WTC11 (cell line): ENCODE results near the gene TCEANC2. TPM values are rescaled to one million over a fixed set of nuclear protein-coding genes. Genes with fewer than 3 reads are reported as not detected.

Source experiments
- ATAC-seq: fragments of 200-7000 bp; cut with Tn5 transposase; 2 replicates; pipeline ENCODE4 v1.10.0; 2021; ENCODE audit warnings: mild to moderate bottlenecking, moderate library complexity
- CTCF ChIA-PET: fragments of 300-600 bp; sonication (Branson Sonifier 250); formaldehyde crosslinking; loops from one replicate; lab custom pipeline; 2021; ENCODE audit warnings: antibody characterized with exemption; lab: Charles Lee
- POLR2A ChIA-PET: fragments of 350-600 bp; sonication (Branson Sonifier 250); formaldehyde crosslinking; loops from one replicate; lab custom pipeline; 2021; ENCODE audit warnings: antibody characterized with exemption; lab: Charles Lee
- DNase-seq: peaks from one replicate; pipeline ENCODE4 v3.0.0; 2021; ENCODE audit warnings: low spot score
- H3K27ac Mint-ChIP-seq: 2 replicates; pipeline ENCODE4 v1.8.0; 2021; ENCODE audit warnings: mixed read lengths
- H3K27me3 Mint-ChIP-seq: 2 replicates; pipeline ENCODE4 v1.8.0; 2021; ENCODE audit warnings: low read depth, mild to moderate bottlenecking, moderate library complexity, mixed read lengths
- H3K36me3 Mint-ChIP-seq: 2 replicates; pipeline ENCODE4 v1.8.0; 2021; ENCODE audit warnings: mixed read lengths
- H3K4me1 Mint-ChIP-seq: 2 replicates; pipeline ENCODE4 v1.8.0; 2022; ENCODE audit warnings: mixed read lengths
- H3K4me3 Mint-ChIP-seq: 2 replicates; pipeline ENCODE4 v1.8.0; 2021; ENCODE audit warnings: mild to moderate bottlenecking, moderate library complexity, mixed read lengths
- H3K9me3 Mint-ChIP-seq: 2 replicates; pipeline ENCODE4 v1.8.0; 2021; ENCODE audit warnings: mixed read lengths
- CBFB ChIP-seq: sonication (generic); formaldehyde crosslinking; IDR thresholded peaks from 2 replicates; pipeline ENCODE4 v1.8.1; 2022; ENCODE audit warnings: mild to moderate bottlenecking, low read depth, missing genetic modification reagents
- ESRRA ChIP-seq: sonication (generic); formaldehyde crosslinking; IDR thresholded peaks from 2 replicates; pipeline ENCODE4 v1.8.1; 2022; ENCODE audit warnings: mild to moderate bottlenecking, missing genetic modification reagents, borderline replicate concordance
- IRF2 ChIP-seq: sonication (generic); formaldehyde crosslinking; IDR thresholded peaks from 2 replicates; pipeline ENCODE4 v1.8.0; 2022; ENCODE audit warnings: low read depth, missing genetic modification reagents, borderline replicate concordance
- KAT7 ChIP-seq: sonication (generic); formaldehyde crosslinking; IDR thresholded peaks from 2 replicates; pipeline ENCODE4 v1.8.1; 2023; ENCODE audit warnings: missing genetic modification reagents, mild to moderate bottlenecking, borderline replicate concordance
- NFE2L1 ChIP-seq: sonication (generic); formaldehyde crosslinking; IDR thresholded peaks from 2 replicates; pipeline ENCODE4 v1.8.1; 2023; ENCODE audit warnings: missing genetic modification reagents
- OVOL2 ChIP-seq: fragments of 250-450 bp; sonication (Bioruptor Pico); IDR thresholded peaks from 2 replicates; pipeline ENCODE4 v1.9.0; 2021; ENCODE audit warnings: mild to moderate bottlenecking, borderline replicate concordance
- TEAD1 ChIP-seq: sonication (generic); formaldehyde crosslinking; IDR thresholded peaks from 2 replicates; pipeline ENCODE4 v1.8.0; 2022; ENCODE audit warnings: mild to moderate bottlenecking, missing genetic modification reagents
- ZNF532 ChIP-seq: fragments of 250-450 bp; sonication (Bioruptor Pico); IDR thresholded peaks from 2 replicates; pipeline ENCODE4 v1.9.0; 2021; ENCODE audit warnings: mild to moderate bottlenecking, borderline replicate concordance
- total RNA-seq: library from RNA; stranded (reverse); gene quantifications from 3 replicates; pipeline ENCODE4 v1.2.3, GENCODE V29; 2021
- TF ChIP-seq, protein P1 (sequence below): sonication (generic); formaldehyde crosslinking; IDR thresholded peaks from 2 replicates; pipeline ENCODE4 v1.8.1; 2023; ENCODE audit warnings: mild to moderate bottlenecking, missing genetic modification reagents, borderline replicate concordance
- TF ChIP-seq, protein P2 (sequence below): sonication (generic); formaldehyde crosslinking; IDR thresholded peaks from 2 replicates; pipeline ENCODE4 v1.8.1; 2023; ENCODE audit warnings: mild to moderate bottlenecking, missing genetic modification reagents, moderate library complexity
- TF ChIP-seq, protein P3 (sequence below): sonication (generic); formaldehyde crosslinking; conservative IDR thresholded peaks from 2 replicates; pipeline ENCODE4 v1.8.1; 2023; ENCODE audit warnings: mild to moderate bottlenecking, low read depth, missing genetic modification reagents, moderate library complexity
- TF ChIP-seq, protein P4 (sequence below): fragments of 250-450 bp; sonication (Bioruptor Pico); IDR thresholded peaks from 2 replicates; pipeline ENCODE4 v1.8.0; 2021; ENCODE audit warnings: mild to moderate bottlenecking
- TF ChIP-seq, protein P5 (sequence below): fragments of 250-450 bp; sonication (Bioruptor Pico); IDR thresholded peaks from 2 replicates; pipeline ENCODE4 v1.9.0; 2021; ENCODE audit warnings: mild to moderate bottlenecking
- TF ChIP-seq, protein P6 (sequence below): sonication (generic); formaldehyde crosslinking; IDR thresholded peaks from 2 replicates; pipeline ENCODE4 v1.8.0; 2022; ENCODE audit warnings: missing genetic modification reagents

TCEANC2 gene
- total RNA-seq, 1 experiment from 2014 or later = 6.3 TPM

DNA sequence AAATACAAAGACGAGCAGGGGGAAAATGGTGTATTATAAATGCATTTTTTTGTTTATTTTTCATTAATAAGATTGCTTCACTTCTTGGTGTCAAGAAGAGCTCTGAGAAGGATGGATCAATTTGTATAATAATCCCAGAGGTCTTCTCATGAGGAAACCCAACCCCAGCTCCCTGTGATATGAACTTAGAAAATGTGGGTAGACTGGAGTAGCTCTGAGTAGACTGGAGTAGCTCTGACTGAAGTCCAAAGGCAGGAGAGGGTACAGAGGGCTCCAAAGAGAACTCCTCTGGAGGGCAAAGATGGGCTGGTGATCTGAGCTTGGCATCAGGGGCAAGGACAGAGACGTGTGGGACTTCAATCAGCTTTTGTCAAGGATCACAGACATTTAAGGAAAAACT is 78.0 kb downstream of the TCEANC2 start (continued):
- no peak for TF ChIP-seq NFE2L1 (CRISPR knock-in tag)
- TF ChIP-seq ZNF532 (CRISPR knock-in tag) = no peak
- TF ChIP-seq, protein P1, sequence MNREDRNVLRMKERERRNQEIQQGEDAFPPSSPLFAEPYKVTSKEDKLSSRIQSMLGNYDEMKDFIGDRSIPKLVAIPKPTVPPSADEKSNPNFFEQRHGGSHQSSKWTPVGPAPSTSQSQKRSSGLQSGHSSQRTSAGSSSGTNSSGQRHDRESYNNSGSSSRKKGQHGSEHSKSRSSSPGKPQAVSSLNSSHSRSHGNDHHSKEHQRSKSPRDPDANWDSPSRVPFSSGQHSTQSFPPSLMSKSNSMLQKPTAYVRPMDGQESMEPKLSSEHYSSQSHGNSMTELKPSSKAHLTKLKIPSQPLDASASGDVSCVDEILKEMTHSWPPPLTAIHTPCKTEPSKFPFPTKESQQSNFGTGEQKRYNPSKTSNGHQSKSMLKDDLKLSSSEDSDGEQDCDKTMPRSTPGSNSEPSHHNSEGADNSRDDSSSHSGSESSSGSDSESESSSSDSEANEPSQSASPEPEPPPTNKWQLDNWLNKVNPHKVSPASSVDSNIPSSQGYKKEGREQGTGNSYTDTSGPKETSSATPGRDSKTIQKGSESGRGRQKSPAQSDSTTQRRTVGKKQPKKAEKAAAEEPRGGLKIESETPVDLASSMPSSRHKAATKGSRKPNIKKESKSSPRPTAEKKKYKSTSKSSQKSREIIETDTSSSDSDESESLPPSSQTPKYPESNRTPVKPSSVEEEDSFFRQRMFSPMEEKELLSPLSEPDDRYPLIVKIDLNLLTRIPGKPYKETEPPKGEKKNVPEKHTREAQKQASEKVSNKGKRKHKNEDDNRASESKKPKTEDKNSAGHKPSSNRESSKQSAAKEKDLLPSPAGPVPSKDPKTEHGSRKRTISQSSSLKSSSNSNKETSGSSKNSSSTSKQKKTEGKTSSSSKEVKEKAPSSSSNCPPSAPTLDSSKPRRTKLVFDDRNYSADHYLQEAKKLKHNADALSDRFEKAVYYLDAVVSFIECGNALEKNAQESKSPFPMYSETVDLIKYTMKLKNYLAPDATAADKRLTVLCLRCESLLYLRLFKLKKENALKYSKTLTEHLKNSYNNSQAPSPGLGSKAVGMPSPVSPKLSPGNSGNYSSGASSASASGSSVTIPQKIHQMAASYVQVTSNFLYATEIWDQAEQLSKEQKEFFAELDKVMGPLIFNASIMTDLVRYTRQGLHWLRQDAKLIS (CRISPR knock-in tag) = no peak
- TF ChIP-seq TEAD1 (CRISPR knock-in tag) = no peak
- no peak for TF ChIP-seq CBFB (CRISPR knock-in tag)
- no peak for TF ChIP-seq KAT7 (CRISPR knock-in tag)
- TF ChIP-seq, protein P2, sequence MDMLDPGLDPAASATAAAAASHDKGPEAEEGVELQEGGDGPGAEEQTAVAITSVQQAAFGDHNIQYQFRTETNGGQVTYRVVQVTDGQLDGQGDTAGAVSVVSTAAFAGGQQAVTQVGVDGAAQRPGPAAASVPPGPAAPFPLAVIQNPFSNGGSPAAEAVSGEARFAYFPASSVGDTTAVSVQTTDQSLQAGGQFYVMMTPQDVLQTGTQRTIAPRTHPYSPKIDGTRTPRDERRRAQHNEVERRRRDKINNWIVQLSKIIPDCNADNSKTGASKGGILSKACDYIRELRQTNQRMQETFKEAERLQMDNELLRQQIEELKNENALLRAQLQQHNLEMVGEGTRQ (CRISPR knock-in tag) = no peak

GRCh38 chr1:54132495-54132894 is 79.1 kb downstream of the TCEANC2 start:
- Mint-ChIP-seq H3K36me3 (no peaks in the 10 kb centered on the region), H3K9me3 (peaks cover 4% of the 10 kb centered on the region; the same call in 1 of the 2 replicates), H3K27me3 (peaks cover 3% of the 10 kb centered on the region; the same call in 1 of the 2 replicates), H3K27ac (no peak overlapping the region), H3K4me3 (no peak overlapping the region), H3K4me1 (peaks cover 35% of the 10 kb centered on the region)
- ATAC-seq = no peak
- DNase-seq = no peak
- POLR2A ChIA-PET = no interaction called here
- CTCF ChIA-PET = interaction anchor here (1.0 to 2.3 kb wide), 3 partner anchors 10 to 357 kb away, joined by 5 to 11 read pairs (median 6); no protein-coding TSS in a partner anchor
- TF ChIP-seq OVOL2 (CRISPR knock-in tag) = no peak
- TF ChIP-seq, protein P3, sequence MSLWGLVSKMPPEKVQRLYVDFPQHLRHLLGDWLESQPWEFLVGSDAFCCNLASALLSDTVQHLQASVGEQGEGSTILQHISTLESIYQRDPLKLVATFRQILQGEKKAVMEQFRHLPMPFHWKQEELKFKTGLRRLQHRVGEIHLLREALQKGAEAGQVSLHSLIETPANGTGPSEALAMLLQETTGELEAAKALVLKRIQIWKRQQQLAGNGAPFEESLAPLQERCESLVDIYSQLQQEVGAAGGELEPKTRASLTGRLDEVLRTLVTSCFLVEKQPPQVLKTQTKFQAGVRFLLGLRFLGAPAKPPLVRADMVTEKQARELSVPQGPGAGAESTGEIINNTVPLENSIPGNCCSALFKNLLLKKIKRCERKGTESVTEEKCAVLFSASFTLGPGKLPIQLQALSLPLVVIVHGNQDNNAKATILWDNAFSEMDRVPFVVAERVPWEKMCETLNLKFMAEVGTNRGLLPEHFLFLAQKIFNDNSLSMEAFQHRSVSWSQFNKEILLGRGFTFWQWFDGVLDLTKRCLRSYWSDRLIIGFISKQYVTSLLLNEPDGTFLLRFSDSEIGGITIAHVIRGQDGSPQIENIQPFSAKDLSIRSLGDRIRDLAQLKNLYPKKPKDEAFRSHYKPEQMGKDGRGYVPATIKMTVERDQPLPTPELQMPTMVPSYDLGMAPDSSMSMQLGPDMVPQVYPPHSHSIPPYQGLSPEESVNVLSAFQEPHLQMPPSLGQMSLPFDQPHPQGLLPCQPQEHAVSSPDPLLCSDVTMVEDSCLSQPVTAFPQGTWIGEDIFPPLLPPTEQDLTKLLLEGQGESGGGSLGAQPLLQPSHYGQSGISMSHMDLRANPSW (CRISPR knock-in tag) = no peak
- no peak for TF ChIP-seq IRF2
- TF ChIP-seq, protein P4, sequence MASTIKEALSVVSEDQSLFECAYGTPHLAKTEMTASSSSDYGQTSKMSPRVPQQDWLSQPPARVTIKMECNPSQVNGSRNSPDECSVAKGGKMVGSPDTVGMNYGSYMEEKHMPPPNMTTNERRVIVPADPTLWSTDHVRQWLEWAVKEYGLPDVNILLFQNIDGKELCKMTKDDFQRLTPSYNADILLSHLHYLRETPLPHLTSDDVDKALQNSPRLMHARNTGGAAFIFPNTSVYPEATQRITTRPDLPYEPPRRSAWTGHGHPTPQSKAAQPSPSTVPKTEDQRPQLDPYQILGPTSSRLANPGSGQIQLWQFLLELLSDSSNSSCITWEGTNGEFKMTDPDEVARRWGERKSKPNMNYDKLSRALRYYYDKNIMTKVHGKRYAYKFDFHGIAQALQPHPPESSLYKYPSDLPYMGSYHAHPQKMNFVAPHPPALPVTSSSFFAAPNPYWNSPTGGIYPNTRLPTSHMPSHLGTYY = no peak
- TF ChIP-seq ESRRA (CRISPR knock-in tag) = no peak
- TF ChIP-seq, protein P5, sequence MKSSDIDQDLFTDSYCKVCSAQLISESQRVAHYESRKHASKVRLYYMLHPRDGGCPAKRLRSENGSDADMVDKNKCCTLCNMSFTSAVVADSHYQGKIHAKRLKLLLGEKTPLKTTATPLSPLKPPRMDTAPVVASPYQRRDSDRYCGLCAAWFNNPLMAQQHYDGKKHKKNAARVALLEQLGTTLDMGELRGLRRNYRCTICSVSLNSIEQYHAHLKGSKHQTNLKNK (CRISPR knock-in tag) = no peak
- TF ChIP-seq, protein P6, sequence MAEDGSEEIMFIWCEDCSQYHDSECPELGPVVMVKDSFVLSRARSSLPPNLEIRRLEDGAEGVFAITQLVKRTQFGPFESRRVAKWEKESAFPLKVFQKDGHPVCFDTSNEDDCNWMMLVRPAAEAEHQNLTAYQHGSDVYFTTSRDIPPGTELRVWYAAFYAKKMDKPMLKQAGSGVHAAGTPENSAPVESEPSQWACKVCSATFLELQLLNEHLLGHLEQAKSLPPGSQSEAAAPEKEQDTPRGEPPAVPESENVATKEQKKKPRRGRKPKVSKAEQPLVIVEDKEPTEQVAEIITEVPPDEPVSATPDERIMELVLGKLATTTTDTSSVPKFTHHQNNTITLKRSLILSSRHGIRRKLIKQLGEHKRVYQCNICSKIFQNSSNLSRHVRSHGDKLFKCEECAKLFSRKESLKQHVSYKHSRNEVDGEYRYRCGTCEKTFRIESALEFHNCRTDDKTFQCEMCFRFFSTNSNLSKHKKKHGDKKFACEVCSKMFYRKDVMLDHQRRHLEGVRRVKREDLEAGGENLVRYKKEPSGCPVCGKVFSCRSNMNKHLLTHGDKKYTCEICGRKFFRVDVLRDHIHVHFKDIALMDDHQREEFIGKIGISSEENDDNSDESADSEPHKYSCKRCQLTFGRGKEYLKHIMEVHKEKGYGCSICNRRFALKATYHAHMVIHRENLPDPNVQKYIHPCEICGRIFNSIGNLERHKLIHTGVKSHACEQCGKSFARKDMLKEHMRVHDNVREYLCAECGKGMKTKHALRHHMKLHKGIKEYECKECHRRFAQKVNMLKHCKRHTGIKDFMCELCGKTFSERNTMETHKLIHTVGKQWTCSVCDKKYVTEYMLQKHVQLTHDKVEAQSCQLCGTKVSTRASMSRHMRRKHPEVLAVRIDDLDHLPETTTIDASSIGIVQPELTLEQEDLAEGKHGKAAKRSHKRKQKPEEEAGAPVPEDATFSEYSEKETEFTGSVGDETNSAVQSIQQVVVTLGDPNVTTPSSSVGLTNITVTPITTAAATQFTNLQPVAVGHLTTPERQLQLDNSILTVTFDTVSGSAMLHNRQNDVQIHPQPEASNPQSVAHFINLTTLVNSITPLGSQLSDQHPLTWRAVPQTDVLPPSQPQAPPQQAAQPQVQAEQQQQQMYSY (CRISPR knock-in tag) = no peak
